Activated CD8-positive, alpha-beta T cell treated with anti-CD3 and anti-CD28 coated beads for 36 hours (primary cell): ENCODE data around the gene ARTN. TPM values are rescaled to one million over a fixed set of nuclear protein-coding genes. Genes with fewer than 3 reads are reported as not detected.

Source experiments
- ATAC-seq: fragments of 200-7000 bp; cut with Tn5 transposase; one replicate; pipeline ENCODE4 v1.10.0; 2021; ENCODE audit warnings: mild to moderate bottlenecking, moderate library complexity
- CTCF ChIA-PET: fragments of 350-600 bp; sonication (Branson Sonifier 250); formaldehyde crosslinking; loops from one replicate; lab custom pipeline; 2021; ENCODE audit warnings: antibody characterized with exemption; lab: Charles Lee
- POLR2A ChIA-PET: fragments of 350-600 bp; sonication (Branson Sonifier 250); formaldehyde crosslinking; loops from one replicate; lab custom pipeline; 2021; ENCODE audit warnings: antibody characterized with exemption; lab: Charles Lee
- DNase-seq: peaks from one replicate; pipeline ENCODE4 v3.0.0-alpha.2; 2020
- H3K27ac Mint-ChIP-seq: one replicate; pipeline ENCODE4 v1.8.0; 2021; ENCODE audit warnings: mild to moderate bottlenecking, mixed read lengths
- H3K27me3 Mint-ChIP-seq: one replicate; pipeline ENCODE4 v1.8.0; 2021; ENCODE audit warnings: mixed read lengths
- H3K36me3 Mint-ChIP-seq: one replicate; pipeline ENCODE4 v1.8.0; 2021; ENCODE audit warnings: low read depth, mixed read lengths
- H3K4me1 Mint-ChIP-seq: one replicate; pipeline ENCODE4 v1.8.0; 2021; ENCODE audit warnings: low read depth, mixed read lengths
- H3K4me3 Mint-ChIP-seq: one replicate; pipeline ENCODE4 v1.8.0; 2021; ENCODE audit warnings: mild to moderate bottlenecking, moderate library complexity, mixed read lengths
- H3K9me3 Mint-ChIP-seq: one replicate; pipeline ENCODE4 v1.8.0; 2021; ENCODE audit warnings: mixed read lengths
- intact Hi-C: fragments of 100-400 bp; cut with micrococcal nuclease; formaldehyde crosslinking; loops from one replicate; pipeline ENCODE4 v1.10.0; 2022
- total RNA-seq, 2 experiments: library from RNA; stranded (reverse); gene quantifications; one replicate each; pipeline ENCODE4 v1.2.3, GENCODE V29; 2021
- TF ChIP-seq, protein P1 (sequence below): fragments of 200-600 bp; IDR thresholded peaks from one replicate; pipeline ENCODE4 v1.8.0; 2022; ENCODE audit warnings: antibody characterized with exemption, mild to moderate bottlenecking

ARTN gene
- total RNA-seq, 2 experiments from 2014 or later = 0.36 to 0.68 TPM

DNA sequence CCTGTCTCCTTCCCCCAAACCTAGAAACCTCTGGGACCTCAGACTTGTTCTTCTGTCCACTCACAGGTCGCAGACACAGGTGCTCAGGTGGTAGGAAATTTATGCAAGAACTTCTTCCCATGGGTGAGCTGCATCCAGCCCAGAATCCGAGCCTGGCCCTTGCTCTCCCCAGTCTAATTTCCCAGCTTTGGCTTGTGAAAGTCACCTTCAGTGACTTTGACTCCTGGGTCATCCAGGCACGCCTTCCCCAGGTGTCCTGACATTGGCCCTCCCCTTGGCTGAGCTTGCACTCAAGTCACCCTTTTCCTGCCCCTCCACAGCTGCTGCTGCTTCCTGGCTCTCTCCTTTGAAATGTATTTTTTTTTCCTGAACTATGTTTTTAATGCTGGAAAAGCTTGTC lies 19.8 kb downstream of the ARTN start:
- intact Hi-C loops = no loop called here
- H3K27me3 Mint-ChIP-seq = no peaks in the 10 kb centered on the region
- H3K9me3 Mint-ChIP-seq = no peaks in the 10 kb centered on the region
- no peak overlapping the region for H3K27ac Mint-ChIP-seq
- ATAC-seq (no peak), DNase-seq (no peak)
- peaks cover 17% of the 10 kb centered on the region for H3K4me1 Mint-ChIP-seq
- no peak overlapping the region for H3K4me3 Mint-ChIP-seq
- CTCF ChIA-PET = interaction anchor here (1.9 to 2.0 kb wide), 2 partner anchors 19 to 190 kb away, joined by 10 to 14 read pairs; partner anchors contain the start of gene ARTN
- POLR2A ChIA-PET = interaction anchor here (0.9 to 1.1 kb wide), 2 partner anchors 15 to 20 kb away, joined by 3 read pairs; no protein-coding TSS in a partner anchor
- peaks cover 2% of the 10 kb centered on the region for H3K36me3 Mint-ChIP-seq
- TF ChIP-seq, protein P1, sequence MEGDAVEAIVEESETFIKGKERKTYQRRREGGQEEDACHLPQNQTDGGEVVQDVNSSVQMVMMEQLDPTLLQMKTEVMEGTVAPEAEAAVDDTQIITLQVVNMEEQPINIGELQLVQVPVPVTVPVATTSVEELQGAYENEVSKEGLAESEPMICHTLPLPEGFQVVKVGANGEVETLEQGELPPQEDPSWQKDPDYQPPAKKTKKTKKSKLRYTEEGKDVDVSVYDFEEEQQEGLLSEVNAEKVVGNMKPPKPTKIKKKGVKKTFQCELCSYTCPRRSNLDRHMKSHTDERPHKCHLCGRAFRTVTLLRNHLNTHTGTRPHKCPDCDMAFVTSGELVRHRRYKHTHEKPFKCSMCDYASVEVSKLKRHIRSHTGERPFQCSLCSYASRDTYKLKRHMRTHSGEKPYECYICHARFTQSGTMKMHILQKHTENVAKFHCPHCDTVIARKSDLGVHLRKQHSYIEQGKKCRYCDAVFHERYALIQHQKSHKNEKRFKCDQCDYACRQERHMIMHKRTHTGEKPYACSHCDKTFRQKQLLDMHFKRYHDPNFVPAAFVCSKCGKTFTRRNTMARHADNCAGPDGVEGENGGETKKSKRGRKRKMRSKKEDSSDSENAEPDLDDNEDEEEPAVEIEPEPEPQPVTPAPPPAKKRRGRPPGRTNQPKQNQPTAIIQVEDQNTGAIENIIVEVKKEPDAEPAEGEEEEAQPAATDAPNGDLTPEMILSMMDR = no peak

GRCh38 chr1:43954036-43954435 lies 20.4 kb downstream of the ARTN start:
- DNase-seq (no peak), ATAC-seq (no peak)
- POLR2A ChIA-PET = interaction anchor here (0.9 to 1.1 kb wide), 2 partner anchors 14 to 20 kb away, joined by 3 read pairs; no protein-coding TSS in a partner anchor
- H3K27ac Mint-ChIP-seq = no peak overlapping the region
- intact Hi-C loops = no loop called here
- H3K36me3 Mint-ChIP-seq = peaks cover 2% of the 10 kb centered on the region
- CTCF ChIA-PET = interaction anchor here (1.1 to 2.0 kb wide), 4 partner anchors 19 to 191 kb away, joined by 4 to 14 read pairs (median 9); partner anchors contain the start of gene ARTN
- H3K4me3 Mint-ChIP-seq = no peak overlapping the region
- TF ChIP-seq, protein P1 = no peak
- no peaks in the 10 kb centered on the region for H3K9me3 Mint-ChIP-seq
- no peaks in the 10 kb centered on the region for H3K27me3 Mint-ChIP-seq
- peaks cover 10% of the 10 kb centered on the region for H3K4me1 Mint-ChIP-seq

- H3K9me3 Mint-ChIP-seq = no peaks in the 10 kb centered on the region
- ATAC-seq (no peak), DNase-seq (no peak)
- H3K4me3 Mint-ChIP-seq = no peak overlapping the region
- POLR2A ChIA-PET = no interaction called here
- CTCF ChIA-PET = interaction anchor here (0.9 kb wide), 1 partner anchor 21 kb away, joined by 4 read pairs; no protein-coding TSS in a partner anchor
- peaks cover under 1% of the 10 kb centered on the region for H3K4me1 Mint-ChIP-seq
- no peaks in the 10 kb centered on the region for H3K27me3 Mint-ChIP-seq
- intact Hi-C loops = no loop called here
- peaks cover 2% of the 10 kb centered on the region for H3K36me3 Mint-ChIP-seq
- TF ChIP-seq, protein P1 = no peak
- no peak overlapping the region for H3K27ac Mint-ChIP-seq
These were observed 22.6 kb downstream of the ARTN start for GRCh38 chr1:43956234-43956633.

- no peak overlapping the region for H3K27ac Mint-ChIP-seq
- POLR2A ChIA-PET = interaction anchor here (0.6 to 2.1 kb wide), 2 partner anchors 18 to 376 kb away, joined by 3 to 4 read pairs; no protein-coding TSS in a partner anchor
These were observed 23.9 kb downstream of the ARTN start for GRCh38 chr1:43957407-43958040.

More at GRCh38 chr1:43957407-43958040, 23.9 kb downstream of the ARTN start:
- H3K9me3 Mint-ChIP-seq = no peaks in the 10 kb centered on the region
- TF ChIP-seq, protein P1 = no peak
- CTCF ChIA-PET = interaction anchor here (1.4 kb wide), 1 partner anchor 11 kb away, joined by 4 read pairs; the partner anchor contains the start of gene IPO13
- intact Hi-C loops = no loop called here
- H3K4me3 Mint-ChIP-seq = no peak overlapping the region
- peaks cover 2% of the 10 kb centered on the region for H3K36me3 Mint-ChIP-seq
- no peaks in the 10 kb centered on the region for H3K27me3 Mint-ChIP-seq
- ATAC-seq = no peak
- no peak for DNase-seq
- H3K4me1 Mint-ChIP-seq = no peaks in the 10 kb centered on the region
